Gastrocnemius medialis (tissue), 4 donors: ENCODE results near the gene SLC6A4.

Experiments
- POLR2A ChIP-seq, 2 donors: fragments of 450-650 bp; IDR thresholded peaks; one replicate each; pipeline ENCODE4 v1.6.1; 2017; ENCODE audit warnings: antibody characterized with exemption in 2 of 2, mild to moderate bottlenecking in 2 of 2, moderate library complexity in 2 of 2
- TF ChIP-seq, protein P1 (sequence below), 5 experiments: fragments of 450-650 bp in 3 of 5; fragments of 200-600 bp in 2 of 5; sonication (generic) in 2 of 5; IDR thresholded peaks in 4 of 5; conservative IDR thresholded peaks in 1 of 5; 1 replicate in 4 of 5; 2 replicates in 1 of 5; pipeline ENCODE4 v1.5.1; 2016 to 2019; ENCODE audit warnings: antibody characterized with exemption in 5 of 5, mild to moderate bottlenecking in 3 of 5, moderate library complexity in 3 of 5

DNA sequence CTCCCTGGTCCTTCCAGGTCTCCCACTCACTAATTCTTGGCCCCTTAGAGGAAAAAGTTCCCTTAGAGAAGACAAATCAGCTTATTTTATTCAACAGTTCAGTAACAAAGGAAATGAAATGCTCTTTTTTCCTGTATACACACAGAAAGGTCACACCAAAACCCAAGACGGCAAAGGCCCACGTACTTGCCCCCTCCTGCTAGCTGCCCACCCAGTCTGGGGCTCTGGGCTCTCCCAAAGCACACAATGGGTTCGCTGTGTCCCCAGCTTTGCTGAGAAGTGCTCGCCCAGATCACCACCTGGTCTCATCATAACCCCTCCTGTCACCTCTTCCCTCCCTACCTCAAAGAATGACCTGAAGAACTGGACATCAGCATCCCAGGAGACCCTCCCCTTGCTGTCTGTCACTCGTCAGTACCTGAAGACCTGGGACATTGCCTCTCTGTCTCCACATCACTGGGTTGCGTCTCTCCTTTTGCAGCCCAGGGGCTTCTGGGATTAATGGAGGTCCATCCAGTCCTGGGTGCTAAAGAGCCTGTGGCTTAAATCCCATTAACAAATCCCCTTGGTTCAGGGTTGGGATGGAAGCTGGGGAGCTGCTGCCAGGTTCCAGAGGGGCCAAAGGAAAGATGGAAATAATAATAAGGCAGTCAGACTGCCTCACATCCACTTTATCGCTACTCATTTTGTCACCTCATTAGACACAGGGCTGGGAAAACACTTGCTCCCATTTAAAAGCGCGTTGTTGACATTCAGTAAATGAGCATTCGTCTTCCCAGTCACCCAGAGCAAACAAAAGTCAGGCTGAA is 3.3 kb downstream of the SLC6A4 start:
- TF ChIP-seq, protein P1, sequence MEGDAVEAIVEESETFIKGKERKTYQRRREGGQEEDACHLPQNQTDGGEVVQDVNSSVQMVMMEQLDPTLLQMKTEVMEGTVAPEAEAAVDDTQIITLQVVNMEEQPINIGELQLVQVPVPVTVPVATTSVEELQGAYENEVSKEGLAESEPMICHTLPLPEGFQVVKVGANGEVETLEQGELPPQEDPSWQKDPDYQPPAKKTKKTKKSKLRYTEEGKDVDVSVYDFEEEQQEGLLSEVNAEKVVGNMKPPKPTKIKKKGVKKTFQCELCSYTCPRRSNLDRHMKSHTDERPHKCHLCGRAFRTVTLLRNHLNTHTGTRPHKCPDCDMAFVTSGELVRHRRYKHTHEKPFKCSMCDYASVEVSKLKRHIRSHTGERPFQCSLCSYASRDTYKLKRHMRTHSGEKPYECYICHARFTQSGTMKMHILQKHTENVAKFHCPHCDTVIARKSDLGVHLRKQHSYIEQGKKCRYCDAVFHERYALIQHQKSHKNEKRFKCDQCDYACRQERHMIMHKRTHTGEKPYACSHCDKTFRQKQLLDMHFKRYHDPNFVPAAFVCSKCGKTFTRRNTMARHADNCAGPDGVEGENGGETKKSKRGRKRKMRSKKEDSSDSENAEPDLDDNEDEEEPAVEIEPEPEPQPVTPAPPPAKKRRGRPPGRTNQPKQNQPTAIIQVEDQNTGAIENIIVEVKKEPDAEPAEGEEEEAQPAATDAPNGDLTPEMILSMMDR (IDR thresholded peaks at IDR 0.05 in 4 of 5, conservative IDR thresholded peaks at IDR 0.05 in 1 of 5), result no peak
- no peak for TF ChIP-seq POLR2A (IDR thresholded peaks at IDR 0.05)
